GM19328 (cell line): ENCODE data around the gene MYBPH.

ENCODE experiments used
- ATAC-seq: cut with Tn5 transposase; IDR thresholded peaks from one replicate; pipeline ENCODE4 v1.9.1; 2021; ENCODE audit warnings: mild to moderate bottlenecking, moderate library complexity; ENCODE audit not compliant: unreplicated experiment

MYBPH gene

DNA sequence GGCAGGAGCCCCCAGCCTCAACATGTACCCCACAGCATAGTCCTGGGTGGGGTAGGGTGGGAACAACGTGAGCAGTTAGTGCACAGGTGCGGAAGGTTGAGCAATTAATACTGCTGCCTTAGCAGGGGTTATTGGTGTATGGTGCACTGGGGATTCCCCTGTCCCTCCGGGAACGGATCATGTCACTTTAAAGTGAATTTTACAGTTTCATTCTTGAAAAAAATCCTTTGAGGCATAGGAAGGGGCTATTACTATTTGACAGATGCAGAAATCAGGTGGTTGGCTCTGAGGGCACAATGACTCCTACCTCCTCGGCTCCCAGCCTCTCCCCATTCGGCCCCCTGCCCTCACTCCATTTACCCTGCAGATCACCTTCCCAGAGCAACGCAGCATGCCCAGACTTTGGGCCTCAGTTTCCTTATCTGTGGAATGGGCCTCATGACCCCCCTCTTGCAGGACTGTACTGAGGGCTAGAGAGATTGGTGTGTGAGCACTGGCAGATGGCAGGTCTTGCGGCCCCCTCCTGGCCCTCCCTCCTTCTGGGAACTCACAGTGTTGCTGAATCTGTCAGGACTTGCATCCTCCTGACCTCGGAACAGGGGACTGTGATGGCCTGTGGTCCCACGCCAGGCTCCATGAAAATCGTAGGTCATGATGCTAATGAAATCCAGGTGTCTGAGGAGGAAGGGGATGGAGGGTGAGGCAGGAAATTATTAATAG lies 5.1 kb upstream of the MYBPH start:
- no peak for ATAC-seq

DNA sequence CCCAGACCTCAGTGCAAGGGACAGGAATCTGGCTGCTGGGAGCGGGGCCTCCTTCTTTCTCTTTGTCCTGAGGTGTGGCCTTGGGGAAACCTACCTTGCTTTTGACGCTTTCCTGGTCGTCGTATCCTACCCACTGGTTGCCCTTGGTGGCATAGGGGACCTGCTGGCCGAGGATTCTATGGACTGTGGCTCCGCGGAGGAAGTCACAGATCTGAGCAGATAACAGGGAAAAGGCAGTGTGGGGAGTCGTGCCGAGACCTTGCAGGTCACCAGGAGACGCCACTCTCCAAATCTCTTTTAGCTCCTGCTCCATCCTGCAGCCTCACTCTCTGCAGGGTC lies 4.0 kb upstream of the MYBPH start:
- ATAC-seq, result no peak

- no peak for ATAC-seq
Measured at GRCh38 chr1:203178821-203179666, 3.4 kb upstream of the MYBPH start.

GRCh38 chr1:203178083-203178482 lies 2.5 kb upstream of the MYBPH start:
- no peak for ATAC-seq

GRCh38 chr1:203177470-203178039 lies 1.9 kb upstream of the MYBPH start:
- no peak for ATAC-seq

- ATAC-seq, result no peak
Measured at GRCh38 chr1:203177036-203177405, 1.4 kb upstream of the MYBPH start.

DNA sequence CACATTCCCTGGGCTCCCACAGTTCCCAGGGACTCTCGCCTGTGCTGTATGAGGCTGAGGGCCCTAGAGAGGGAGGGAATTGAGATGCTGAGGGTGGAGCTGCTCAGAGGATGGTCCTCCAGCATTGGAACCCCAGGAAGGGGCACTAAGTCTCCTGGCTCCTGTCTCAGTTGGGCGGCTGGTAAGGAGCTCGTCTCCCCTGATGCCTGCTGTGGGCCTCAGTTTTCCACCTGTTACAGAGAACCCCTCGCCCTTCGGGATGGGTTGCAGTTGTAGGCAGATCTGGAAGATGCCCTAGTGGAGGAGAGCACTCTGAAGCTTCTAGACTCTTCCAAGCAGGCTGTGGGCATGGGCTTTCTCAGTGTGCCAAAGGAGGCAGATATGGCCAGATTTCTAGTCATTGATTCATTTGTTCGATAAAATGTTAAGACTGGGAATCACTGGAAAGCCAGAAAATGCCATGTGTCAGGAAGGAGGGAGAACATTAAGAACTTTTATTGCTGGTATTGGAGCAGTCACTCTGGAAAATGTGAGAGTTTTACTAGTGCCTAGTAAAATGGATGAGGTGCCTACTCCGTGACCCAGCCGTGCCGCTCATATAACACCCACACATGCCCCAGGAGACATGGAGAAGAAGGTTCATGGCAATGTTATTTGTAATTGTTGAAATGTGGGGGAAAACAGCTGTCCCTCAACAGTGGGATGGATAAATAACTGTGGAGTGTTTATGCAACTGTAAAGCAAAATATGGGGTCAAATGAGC lies 828 bp upstream of the MYBPH start:
- no peak for ATAC-seq

DNA sequence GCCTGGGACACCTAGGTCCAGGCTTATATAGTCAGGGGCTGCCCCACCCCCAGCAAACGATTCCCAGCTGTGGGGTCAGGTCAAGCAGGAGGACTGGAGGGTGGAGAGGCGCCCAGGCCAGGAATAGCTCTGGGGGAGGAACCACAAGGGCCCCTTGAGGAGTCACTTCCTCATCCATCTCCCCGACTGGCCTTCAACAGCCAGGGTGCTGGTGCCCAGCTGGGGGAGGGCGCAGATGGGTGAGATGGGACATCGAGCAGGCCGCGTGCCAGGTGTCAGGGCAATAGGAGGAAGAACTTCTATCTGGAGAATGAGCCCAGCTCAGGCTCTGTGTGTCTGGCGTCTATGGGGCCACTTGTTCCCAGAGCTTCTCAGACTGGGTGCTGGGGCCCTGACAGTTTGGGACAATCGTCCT lies 208 bp upstream of the MYBPH start:
- ATAC-seq, result no peak

DNA sequence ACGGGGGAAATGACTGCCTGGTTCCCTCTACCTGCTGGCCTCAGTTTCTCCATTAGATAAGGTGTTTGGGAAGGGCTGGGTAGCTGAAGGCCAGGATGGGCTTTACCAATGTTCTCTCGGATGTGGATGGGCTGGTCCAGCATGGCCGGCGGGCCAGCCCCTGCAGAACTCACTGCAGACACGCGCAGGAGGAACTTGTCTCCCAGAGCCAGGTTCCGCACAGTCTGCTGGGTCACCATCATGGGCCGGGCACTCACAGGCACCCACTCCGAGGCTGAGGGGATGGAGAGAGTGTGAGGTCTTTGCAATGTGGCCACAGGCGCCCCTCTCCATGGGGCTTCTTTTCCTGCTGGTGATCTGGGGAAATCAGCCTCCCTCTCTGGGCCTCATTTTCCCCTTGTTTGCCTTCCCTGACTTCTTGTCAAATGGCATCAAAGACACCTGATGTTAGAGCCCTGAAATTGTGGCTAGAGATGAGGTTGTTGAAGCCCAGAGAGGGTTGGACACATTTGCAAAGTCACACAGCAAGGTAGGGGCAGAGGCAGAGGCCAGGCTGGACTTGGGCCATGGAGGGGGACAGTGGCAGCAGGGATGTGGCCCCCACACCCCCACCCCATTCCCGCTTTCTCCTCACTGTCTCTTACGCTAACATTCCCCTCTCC lies 1.2 kb downstream of the MYBPH start:
- ATAC-seq, result no peak

DNA sequence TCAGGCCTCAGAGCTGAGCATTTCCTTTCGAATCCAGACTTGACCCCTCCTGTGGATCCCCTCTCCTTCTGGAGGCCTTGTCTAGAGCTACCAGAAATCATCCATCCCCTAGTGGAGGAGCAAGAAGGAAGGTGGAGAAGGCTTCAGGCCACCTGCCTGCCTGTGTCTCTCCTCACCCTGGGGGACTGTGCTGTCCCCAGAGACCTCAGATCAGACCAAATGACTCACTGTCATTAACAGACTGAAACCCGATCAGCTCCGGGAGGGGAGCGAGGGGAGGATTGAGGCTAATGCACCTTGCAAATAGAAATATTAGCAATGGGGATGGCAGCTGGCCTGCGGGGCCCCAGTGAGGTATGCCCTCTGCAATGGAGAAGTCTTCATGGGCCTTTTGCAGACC lies 2.1 kb downstream of the MYBPH start:
- no peak for ATAC-seq

- ATAC-seq, result no peak
Measured at GRCh38 chr1:203173011-203173555, 2.5 kb downstream of the MYBPH start.

GRCh38 chr1:203172184-203173010 lies 3.2 kb downstream of the MYBPH start:
- ATAC-seq, result no peak

DNA sequence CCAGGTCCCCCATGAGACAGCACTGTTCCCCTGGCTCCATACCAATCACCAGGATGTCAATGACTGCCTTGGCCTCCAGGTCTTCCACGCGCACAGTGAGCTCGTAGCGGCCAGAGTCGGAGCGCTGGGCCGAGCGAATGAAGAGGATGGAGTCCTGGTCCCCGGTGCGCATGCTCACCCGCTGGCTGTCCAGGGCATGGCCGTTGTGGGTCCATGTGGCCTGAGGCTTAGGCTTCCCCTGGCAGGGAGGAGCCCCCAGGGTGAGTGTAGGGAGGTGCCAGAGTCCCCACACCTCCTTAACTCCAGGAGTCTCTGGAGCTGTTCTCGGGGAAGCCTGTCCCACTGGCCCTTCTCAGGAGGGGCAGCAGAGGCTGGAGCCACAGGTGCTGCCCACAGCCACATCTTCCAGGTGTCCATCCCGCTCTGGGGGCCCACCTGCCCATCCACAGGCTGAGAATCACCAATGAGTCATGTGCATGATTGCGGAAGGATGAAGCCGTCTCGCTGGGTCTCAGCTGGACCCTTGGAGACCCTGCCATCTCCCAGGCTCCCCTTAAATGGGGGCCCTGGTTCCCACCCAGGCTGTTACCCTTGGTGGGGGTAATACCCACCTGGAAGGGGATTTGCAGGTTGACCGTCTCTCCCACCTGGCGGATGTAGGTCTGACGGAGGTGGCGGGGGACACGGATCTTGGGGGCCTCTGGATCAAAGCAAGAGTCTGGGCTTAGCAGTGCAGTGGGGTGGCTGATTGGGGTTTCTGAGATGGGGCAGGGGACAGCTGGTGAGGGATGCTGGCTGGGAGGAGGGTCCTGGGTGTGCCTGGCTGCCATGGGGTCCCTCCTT lies 4.1 kb downstream of the MYBPH start:
- ATAC-seq, result no peak

GRCh38 chr1:203170625-203171330 lies 4.8 kb downstream of the MYBPH start:
- ATAC-seq, result no peak

DNA sequence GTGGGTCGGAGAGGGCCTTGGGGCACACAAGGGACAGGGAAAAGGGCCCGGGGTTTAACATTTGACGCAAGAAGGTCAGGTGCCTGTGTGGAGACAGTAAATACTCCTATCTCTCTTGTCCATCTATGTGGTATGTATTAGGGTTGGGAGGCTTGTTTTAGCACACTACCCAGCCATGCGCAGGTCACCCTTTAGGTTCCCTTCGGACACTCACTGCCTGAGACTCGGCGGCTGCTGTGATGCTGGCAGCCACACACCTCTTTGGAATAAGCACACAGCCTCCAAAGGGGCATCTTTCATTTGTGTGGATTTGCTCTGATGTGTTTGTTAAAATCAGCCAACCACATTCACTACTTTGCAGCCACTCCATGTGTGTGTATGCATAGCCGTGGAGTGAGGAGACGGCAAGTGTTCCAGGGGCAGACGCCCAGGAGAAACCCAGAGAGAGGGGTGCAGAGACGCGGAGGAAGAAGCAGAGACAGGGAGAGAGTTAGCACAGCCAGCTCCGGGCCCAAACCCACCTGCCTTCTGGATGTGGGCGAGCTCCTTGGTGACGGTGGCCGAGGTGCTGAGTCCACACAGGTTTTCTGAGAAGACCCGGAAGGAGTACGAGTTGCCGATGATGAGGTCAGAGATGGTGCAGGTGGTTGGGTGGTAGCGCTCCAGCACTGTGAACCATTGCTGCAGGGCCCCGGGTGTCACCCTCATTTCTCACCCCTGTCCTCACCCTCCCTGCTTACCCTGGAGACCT lies 5.7 kb downstream of the MYBPH start:
- ATAC-seq, result no peak

DNA sequence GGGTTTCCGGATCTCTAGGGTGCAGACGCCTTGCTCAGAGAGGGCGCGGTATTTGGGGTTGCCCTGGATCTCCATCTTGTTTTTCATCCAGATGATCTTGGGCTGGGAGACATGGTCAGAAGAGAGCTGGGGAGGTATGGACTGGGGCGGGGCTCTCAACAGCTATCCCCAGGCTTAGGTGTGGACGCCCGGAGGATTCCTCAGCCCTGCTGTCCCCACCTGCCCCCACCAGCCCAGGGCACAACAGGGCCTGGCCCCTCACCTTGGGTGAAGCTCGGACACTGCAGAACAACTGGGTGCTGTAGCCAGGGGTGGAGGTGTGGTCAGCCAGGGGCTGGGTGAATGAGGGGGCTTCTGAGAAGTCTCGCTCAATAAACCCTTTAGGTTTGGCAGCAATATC lies 6.6 kb downstream of the MYBPH start:
- ATAC-seq, result no peak

- no peak for ATAC-seq
Measured at GRCh38 chr1:203168256-203168786, 7.3 kb downstream of the MYBPH start.

DNA sequence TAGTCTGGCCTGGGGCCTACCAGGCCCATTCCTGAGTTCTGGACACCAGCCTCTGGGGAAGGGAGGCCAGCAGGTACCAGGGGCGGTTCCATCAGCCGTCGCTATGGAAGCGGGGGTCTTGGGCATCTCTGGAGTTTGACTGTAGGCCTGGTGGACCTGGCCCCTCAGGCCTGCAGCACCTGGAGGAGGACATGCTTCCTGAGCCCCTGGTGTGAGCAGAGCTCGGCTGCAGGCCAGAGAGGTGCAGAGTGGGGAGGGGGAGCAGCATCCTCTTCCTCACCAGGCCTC lies 7.8 kb downstream of the MYBPH start:
- no peak for ATAC-seq
